Thyroid gland (tissue), 4 donors: ENCODE results near the gene CXorf38. TPM values are rescaled to one million over a fixed set of nuclear protein-coding genes. Genes with fewer than 3 reads are reported as not detected.
A peak's percentile ranks its signal among the peaks of the same experiment; 100 is the strongest.

Experiments
- DNase-seq, 2 donors: peaks; one replicate each; pipeline ENCODE4 v3.0.0-alpha.2; 2019
- H3K27ac ChIP-seq, 3 donors: fragments of 200-600 bp; sonication (generic); 1 replicate in 2 of 3; 2 replicates in 1 of 3; pipeline ENCODE4 v1.5.1; 2016 to 2019; ENCODE audit warnings: mild to moderate bottlenecking in 1 of 3, moderate library complexity in 1 of 3
- H3K27me3 ChIP-seq: fragments of 200-600 bp; sonication (generic); one replicate; pipeline ENCODE4 v1.5.1; 2019
- H3K36me3 ChIP-seq, 2 donors: fragments of 200-600 bp; sonication (generic); one replicate each; pipeline ENCODE4 v1.5.1; 2016 to 2019
- H3K4me1 ChIP-seq, 2 donors: fragments of 200-600 bp; sonication (generic); one replicate each; pipeline ENCODE4 v1.5.1; 2017 to 2019
- H3K4me3 ChIP-seq, 3 donors: fragments of 200-600 bp; sonication (generic); replicated peaks in 1 of 3; 1 replicate in 2 of 3; 2 replicates in 1 of 3; pipeline ENCODE4 v1.5.1; 2016; ENCODE audit warnings: mild to moderate bottlenecking in 1 of 3
- H3K9me3 ChIP-seq: fragments of 200-600 bp; sonication (generic); one replicate; pipeline ENCODE4 v1.5.1; 2017
- POLR2A ChIP-seq, 2 donors: fragments of 450-650 bp; IDR thresholded peaks; one replicate each; pipeline ENCODE4 v1.6.1; 2017; ENCODE audit warnings: antibody characterized with exemption in 2 of 2, mild to moderate bottlenecking in 2 of 2, moderate library complexity in 1 of 2
- WGBS, 2 donors: methylation state at CpG; one replicate each; pipeline ENCODE4 v1.1.5; 2017; 5-methylcytosine and 5-hydroxymethylcytosine counted together
- intact Hi-C: fragments of 100-400 bp; cut with DNase I; formaldehyde crosslinking; loops from one replicate; pipeline ENCODE4 v1.15.1; 2023
- total RNA-seq, 4 donors: library from RNA; depleted of rRNA; stranded (reverse); fragments of >200 nt; gene quantifications; one replicate each; pipeline ENCODE4 v1.2.3, GENCODE V29; 2016
- TF ChIP-seq, protein P1 (sequence below), 6 experiments: fragments of 200-600 bp in 3 of 6; fragments of 450-650 bp in 3 of 6; sonication (generic) in 3 of 6; IDR thresholded peaks; one replicate each; pipeline ENCODE4 v1.5.1; 2016 to 2019; ENCODE audit warnings: antibody characterized with exemption in 6 of 6, mild to moderate bottlenecking in 2 of 6, inconsistent platforms in 1 of 6, moderate library complexity in 1 of 6

The CXorf38 gene
- total RNA-seq, 4 donors from 2014 or later: 29.7 to 49.1 (median 42.2) TPM

DNA sequence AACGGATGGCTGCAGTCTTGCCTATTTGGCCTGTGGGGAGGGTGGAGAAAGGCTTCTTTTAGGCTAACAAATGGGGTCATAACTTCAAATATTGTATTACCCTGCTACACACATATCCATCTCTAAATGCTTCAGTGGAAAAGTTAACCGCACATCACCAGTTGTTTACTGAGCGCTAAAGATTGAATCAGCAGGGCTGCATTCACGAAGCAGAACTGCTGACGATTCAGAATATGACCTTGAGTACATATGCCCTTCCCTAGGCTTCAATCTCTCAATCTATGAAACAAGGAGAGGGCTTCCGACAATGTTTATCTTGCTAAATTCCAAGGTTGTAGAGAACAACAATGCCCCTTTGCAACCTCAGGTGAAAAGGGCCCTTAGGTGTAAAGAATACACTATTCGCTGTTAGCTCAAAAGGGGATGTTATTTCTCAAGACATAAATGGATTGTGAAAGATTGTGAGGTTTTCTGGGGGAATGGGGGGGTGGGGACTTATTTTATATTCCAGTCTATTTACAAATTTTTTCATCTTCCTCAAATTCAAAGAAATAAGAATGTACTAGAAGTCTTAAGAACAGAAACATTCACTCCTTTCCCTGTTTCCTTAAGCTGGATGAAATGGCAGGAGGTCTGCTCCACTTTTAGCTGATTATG is 69.2 kb downstream of the CXorf38 start:
- H3K27me3 ChIP-seq: no peaks in the 10 kb centered on the region
- H3K9me3 ChIP-seq: no peaks in the 10 kb centered on the region
- peaks cover 0 to 7% of the 10 kb centered on the region in 2 donors for H3K4me1 ChIP-seq
- DNase-seq: no peak
- peak overlapping the region; percentile 22 to 61 (median 24) for H3K27ac ChIP-seq
- no peaks in the 10 kb centered on the region for H3K36me3 ChIP-seq
- WGBS, 2 donors: 42 to 51% methylated on average over 6 to 7 of the region's 7 CpGs
- intact Hi-C loops: no loop called here
- H3K4me3 ChIP-seq: no peak overlapping the region
- TF ChIP-seq, protein P1, sequence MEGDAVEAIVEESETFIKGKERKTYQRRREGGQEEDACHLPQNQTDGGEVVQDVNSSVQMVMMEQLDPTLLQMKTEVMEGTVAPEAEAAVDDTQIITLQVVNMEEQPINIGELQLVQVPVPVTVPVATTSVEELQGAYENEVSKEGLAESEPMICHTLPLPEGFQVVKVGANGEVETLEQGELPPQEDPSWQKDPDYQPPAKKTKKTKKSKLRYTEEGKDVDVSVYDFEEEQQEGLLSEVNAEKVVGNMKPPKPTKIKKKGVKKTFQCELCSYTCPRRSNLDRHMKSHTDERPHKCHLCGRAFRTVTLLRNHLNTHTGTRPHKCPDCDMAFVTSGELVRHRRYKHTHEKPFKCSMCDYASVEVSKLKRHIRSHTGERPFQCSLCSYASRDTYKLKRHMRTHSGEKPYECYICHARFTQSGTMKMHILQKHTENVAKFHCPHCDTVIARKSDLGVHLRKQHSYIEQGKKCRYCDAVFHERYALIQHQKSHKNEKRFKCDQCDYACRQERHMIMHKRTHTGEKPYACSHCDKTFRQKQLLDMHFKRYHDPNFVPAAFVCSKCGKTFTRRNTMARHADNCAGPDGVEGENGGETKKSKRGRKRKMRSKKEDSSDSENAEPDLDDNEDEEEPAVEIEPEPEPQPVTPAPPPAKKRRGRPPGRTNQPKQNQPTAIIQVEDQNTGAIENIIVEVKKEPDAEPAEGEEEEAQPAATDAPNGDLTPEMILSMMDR (IDR thresholded peaks at IDR 0.05): no peak
- TF ChIP-seq POLR2A (IDR thresholded peaks at IDR 0.05): no peak

Other genes with a start within 250 kb of the CXorf38 start
- gene ATP6AP2, start 66.6 kb downstream of the CXorf38 start, total RNA-seq: 100 to 1,000 TPM; 213 to 287 (median 270) TPM
- not detected for gene MPC1L, start 24.1 kb downstream of the CXorf38 start, total RNA-seq
- 100 to 1,000 TPM in 1 of 4 donors, 10 to 100 TPM in 3; 49.6 to 114 (median 78.3) TPM for gene MED14, start 88.0 kb upstream of the CXorf38 start, total RNA-seq